AG10803 (cell line): ENCODE results near the gene RMND5B.

Source experiments
- DNase-seq: peaks from one replicate; pipeline ENCODE4 v3.0.0; 2010; ENCODE audit warnings: low read depth
- H3K4me3 ChIP-seq: 2 replicates; pipeline ENCODE4 v1.5.1; 2011; ENCODE audit warnings: mild to moderate bottlenecking, low read length, control low read depth
- CTCF ChIP-seq: conservative IDR thresholded peaks from 2 replicates; pipeline ENCODE4 v1.5.1; 2011; ENCODE audit warnings: mild to moderate bottlenecking, low read length, control low read depth, inconsistent platforms

RMND5B gene

GRCh38 chr5:178113841-178114324 lies 16.9 kb upstream of the RMND5B start:
- DNase-seq: no peak
- H3K4me3 ChIP-seq: peak overlapping the region; percentile 12; the same call in 1 of the 2 replicates
- TF ChIP-seq CTCF: no peak

- no peak for DNase-seq
- H3K4me3 ChIP-seq: no peak overlapping the region
- no peak for TF ChIP-seq CTCF
Observed at GRCh38 chr5:178114325-178115135, 16.3 kb upstream of the RMND5B start.

DNA sequence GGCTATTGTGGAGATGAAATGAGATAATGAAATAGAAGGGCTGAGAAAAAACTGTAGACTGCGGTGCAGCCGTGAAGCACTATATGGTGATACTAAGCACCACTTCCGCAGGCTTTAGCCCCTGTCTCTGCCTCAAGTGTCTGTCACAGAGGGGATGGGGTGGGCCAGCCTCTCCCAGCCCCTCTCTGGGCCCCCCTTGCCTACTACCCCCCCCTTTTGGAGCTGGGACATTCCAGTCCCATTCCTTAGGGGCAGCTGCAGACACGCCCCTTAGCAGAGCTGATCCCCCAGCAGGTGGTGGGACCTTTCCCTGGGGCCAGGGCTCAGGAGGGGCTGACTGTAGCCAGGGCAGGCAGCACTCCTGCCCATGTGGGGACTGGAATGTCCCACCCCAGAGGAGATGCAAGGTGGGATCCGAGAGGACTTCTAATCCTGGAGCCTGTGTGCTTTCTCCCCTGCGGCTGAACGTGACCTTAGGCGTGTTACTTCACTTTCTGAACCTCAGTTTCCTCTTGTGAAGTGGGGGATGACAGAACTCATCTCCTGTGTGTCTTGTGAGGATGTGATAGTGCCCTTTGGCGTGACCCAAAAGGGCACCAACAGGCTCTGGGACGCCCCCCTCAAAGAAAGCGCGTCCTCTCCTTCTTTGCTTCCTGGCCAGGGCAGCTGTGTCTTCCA lies 15.5 kb upstream of the RMND5B start:
- H3K4me3 ChIP-seq: no peak overlapping the region
- TF ChIP-seq CTCF: no peak
- no peak for DNase-seq

- no peak for TF ChIP-seq CTCF
- H3K4me3 ChIP-seq: no peak overlapping the region
- DNase-seq: no peak
Observed at GRCh38 chr5:178115814-178116142, 15.0 kb upstream of the RMND5B start.

DNA sequence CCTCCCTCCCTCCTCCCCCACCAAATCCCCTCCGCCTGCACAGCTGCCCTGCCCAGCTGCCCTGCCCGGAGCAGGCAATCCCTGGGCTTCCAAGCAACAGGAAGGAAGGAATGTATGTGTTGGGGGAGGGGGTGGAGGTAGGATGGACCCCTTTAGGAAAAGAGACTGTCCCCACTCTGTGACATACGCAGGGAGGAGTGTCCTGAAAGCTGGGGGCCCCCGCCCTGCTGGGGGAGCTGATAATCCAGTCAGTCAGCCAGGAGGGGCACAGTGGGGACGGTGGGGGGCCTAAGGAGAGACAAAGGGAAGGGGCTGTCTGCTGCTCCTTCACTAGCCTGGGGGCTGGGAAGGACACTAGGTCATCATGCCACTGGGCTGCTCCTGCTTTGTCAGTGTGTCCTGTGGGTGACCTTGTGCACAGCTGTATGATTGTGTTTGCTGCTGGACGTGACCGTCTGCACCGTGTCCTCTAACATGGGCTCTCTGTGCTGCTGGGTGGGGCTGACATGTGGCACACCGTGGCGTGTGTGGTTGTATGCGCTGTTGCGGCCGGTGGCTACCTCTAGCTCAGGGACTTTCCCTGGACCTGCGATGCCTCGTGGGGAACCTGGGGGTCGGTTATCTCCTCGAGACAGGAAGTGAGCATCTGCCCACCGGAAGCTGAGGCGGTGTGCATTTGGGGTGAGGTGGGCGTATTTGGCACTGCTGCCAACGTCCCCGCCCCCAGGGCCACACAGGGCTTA lies 14.5 kb upstream of the RMND5B start:
- no peak for TF ChIP-seq CTCF
- H3K4me3 ChIP-seq: no peak overlapping the region
- DNase-seq: no peak

DNA sequence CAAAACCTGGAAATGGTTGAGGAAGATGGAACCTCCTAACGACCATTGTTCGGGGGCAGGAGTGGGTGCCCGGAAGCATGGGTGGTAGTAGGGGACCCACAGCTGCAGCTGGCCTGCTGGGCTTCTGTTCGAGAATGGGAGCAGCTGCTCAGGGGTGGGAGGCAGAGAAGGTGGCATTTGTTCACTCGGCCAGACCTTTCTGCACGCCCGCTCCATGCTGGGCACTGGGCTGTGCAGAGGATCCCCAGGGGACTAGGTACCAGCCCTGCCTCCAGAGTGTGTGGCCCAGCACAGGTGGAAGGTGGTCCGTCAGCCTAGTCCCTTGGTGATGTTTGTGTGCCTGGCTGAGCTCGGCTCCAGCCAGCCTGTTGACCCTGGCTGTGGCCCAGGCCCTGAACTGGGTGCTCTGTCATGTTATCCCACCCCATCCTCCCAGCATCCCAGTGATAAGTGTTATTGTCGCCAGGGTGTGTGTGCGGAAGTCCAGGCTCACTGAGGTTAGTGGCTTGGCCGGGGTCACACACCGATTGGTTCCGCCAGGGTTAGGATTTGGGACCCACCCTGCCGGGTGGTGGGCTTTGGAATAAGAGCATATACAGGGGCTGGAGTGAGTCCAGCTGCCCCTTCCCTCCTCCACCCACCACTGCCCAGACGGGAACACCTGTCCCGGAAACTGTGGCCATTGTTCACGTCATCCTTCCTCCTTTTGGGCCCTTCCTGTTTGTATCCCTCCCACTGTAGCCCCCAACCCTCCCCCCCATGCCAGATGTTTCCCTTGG lies 12.7 kb upstream of the RMND5B start:
- no peak overlapping the region for H3K4me3 ChIP-seq
- no peak for DNase-seq
- no peak for TF ChIP-seq CTCF
